Measurements from ENCODE around the gene KRTAP10-4.

DNA sequence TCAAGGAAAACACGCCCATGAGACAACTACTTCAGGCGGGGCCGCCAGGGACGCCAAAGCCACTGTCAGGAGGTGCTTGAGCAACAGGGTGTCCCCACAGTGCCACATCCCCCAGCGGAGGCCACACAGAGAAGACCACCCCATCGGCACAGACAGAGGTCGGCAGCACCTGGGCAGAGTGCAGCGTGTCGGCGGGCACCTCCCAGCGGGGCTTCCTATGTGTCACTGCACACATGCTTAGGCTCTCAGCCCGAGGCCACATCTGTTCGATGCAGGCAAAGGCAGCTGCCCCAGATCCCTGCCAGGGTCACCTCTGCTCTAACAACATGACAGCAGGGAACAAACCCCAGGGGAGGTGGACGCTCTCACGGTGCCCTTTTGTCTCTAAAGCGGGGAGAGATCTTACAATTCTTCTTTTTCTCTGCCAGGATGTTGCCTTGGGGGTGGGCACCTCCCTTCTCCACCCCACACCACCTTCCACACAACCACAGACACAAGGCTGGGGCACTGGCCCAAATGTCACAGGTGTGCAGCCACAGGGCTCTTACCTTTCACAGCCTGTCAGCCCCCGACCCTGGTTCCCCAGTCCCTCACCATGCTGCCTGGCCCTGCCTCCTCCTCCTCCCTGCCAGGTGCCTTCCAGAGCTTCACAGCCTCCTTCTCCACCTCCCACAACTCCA lies 42.5 kb downstream of the KRTAP10-4 start:
- no peak for TF ChIP-seq EZH2 (IDR thresholded peaks at IDR 0.05; ENCODE audit: insufficient read depth, poor library complexity, severe bottlenecking)
- no peak for TF ChIP-seq EZH2phosphoT487 (IDR thresholded peaks at IDR 0.05; ENCODE audit: insufficient read depth, low read depth)

Data from GM23248 (cell line).